ENCODE results near the gene FGF7.

- TF ChIP-seq ATF3 (IDR thresholded peaks at IDR 0.05) (no peak), ATF3 (CRISPR knock-in tag; conservative IDR thresholded peaks at IDR 0.05) (no peak), ZNF384 (IDR thresholded peaks at IDR 0.05; ENCODE audit: low read depth, low read length) (no peak), NBN (IDR thresholded peaks at IDR 0.05; ENCODE audit: low read depth) (no peak), CHD7 (IDR thresholded peaks at IDR 0.05; ENCODE audit: low read depth, low read length) (no peak), YY1 (IDR thresholded peaks at IDR 0.05; ENCODE audit: borderline replicate concordance in 1 of 3, control insufficient read depth in 1 of 3, extremely low read depth in 1 of 3, insufficient read depth in 3 of 3, insufficient read length in 1 of 3, insufficient replicate concordance in 2 of 3, low read depth in 1 of 3, low read length in 2 of 3) (no peak), MAZ (CRISPR knock-in tag; conservative IDR thresholded peaks at IDR 0.05 in 1 of 2, IDR thresholded peaks at IDR 0.05 in 1 of 2) (no peak)
Measured at GRCh38 chr15:49415638-49416037, 7.4 kb upstream of the FGF7 start.
